ENCODE results near the gene ACRBP.

DNA sequence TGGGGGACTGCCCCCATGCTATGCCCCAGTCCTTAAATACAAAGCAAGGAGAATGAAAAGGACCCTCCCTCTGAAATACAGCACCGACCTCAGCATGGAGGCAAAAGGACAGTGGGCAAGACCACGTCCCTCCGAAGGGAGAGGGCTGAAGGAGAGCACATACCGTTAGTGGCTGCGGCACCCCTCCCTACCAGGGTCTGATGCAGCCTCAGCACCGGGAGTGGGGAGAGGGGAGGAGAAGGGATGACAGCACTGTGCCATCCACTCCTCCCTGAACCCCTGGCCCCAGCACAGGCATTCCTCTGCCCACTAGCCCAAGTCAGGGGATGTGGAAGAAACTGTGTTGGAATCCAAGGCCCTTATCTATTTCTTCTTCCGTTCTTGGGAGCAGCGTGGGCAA, 3.6 kb upstream of the ACRBP start:
- TF ChIP-seq, protein P1, sequence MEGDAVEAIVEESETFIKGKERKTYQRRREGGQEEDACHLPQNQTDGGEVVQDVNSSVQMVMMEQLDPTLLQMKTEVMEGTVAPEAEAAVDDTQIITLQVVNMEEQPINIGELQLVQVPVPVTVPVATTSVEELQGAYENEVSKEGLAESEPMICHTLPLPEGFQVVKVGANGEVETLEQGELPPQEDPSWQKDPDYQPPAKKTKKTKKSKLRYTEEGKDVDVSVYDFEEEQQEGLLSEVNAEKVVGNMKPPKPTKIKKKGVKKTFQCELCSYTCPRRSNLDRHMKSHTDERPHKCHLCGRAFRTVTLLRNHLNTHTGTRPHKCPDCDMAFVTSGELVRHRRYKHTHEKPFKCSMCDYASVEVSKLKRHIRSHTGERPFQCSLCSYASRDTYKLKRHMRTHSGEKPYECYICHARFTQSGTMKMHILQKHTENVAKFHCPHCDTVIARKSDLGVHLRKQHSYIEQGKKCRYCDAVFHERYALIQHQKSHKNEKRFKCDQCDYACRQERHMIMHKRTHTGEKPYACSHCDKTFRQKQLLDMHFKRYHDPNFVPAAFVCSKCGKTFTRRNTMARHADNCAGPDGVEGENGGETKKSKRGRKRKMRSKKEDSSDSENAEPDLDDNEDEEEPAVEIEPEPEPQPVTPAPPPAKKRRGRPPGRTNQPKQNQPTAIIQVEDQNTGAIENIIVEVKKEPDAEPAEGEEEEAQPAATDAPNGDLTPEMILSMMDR (IDR thresholded peaks at IDR 0.05) = no peak
- TF ChIP-seq POLR2A (IDR thresholded peaks at IDR 0.05) = no peak
